GM19463 (cell line): ENCODE measurements around the gene BST1.
"Not testable (repeated sequence)": the region's sequence is repeated elsewhere in the genome, so short reads cannot be mapped to it uniquely, and the experiment has no call there.

Experiments
- ATAC-seq: cut with Tn5 transposase; IDR thresholded peaks from one replicate; pipeline ENCODE4 v1.9.1; 2021; ENCODE audit warnings: mild to moderate bottlenecking, moderate library complexity; ENCODE audit not compliant: unreplicated experiment

Gene BST1

GRCh38 chr4:15742083-15742582 lies 39.3 kb downstream of the BST1 start:
- no peak for ATAC-seq

GRCh38 chr4:15742637-15743036 lies 39.8 kb downstream of the BST1 start:
- ATAC-seq = no peak

GRCh38 chr4:15744016-15744545 lies 41.2 kb downstream of the BST1 start:
- no peak for ATAC-seq

- no peak for ATAC-seq
These were observed 43.2 kb downstream of the BST1 start for GRCh38 chr4:15746110-15746509.

- ATAC-seq = no peak
These were observed 46.1 kb downstream of the BST1 start for GRCh38 chr4:15749001-15749400.

GRCh38 chr4:15751153-15751552 lies 48.3 kb downstream of the BST1 start:
- no peak for ATAC-seq

GRCh38 chr4:15753081-15753480 lies 50.2 kb downstream of the BST1 start:
- ATAC-seq = no peak

- ATAC-seq = no peak
These were observed 50.9 kb downstream of the BST1 start for GRCh38 chr4:15753786-15754185.

- no peak for ATAC-seq
These were observed 51.5 kb downstream of the BST1 start for GRCh38 chr4:15754323-15754722.

- ATAC-seq = no peak
These were observed 52.7 kb downstream of the BST1 start for GRCh38 chr4:15755321-15756155.

- ATAC-seq = peak; percentile 82
These were observed 53.5 kb downstream of the BST1 start for GRCh38 chr4:15756361-15756861.

- ATAC-seq = no peak
These were observed 54.2 kb downstream of the BST1 start for GRCh38 chr4:15757054-15757453.

- no peak for ATAC-seq
These were observed 55.4 kb downstream of the BST1 start for GRCh38 chr4:15758294-15758693.

- not testable (repeated sequence) for ATAC-seq
These were observed 59.6 kb downstream of the BST1 start for GRCh38 chr4:15762460-15762859.

- no peak for ATAC-seq
These were observed 62.5 kb downstream of the BST1 start for GRCh38 chr4:15765391-15765790.

GRCh38 chr4:15765910-15766697 lies 63.2 kb downstream of the BST1 start:
- ATAC-seq = peak; percentile 78

- ATAC-seq = no peak
These were observed 64.0 kb downstream of the BST1 start for GRCh38 chr4:15766821-15767220.

- ATAC-seq = no peak
These were observed 66.3 kb downstream of the BST1 start for GRCh38 chr4:15769202-15769601.

- ATAC-seq = peak; percentile 88
These were observed 68.6 kb downstream of the BST1 start for GRCh38 chr4:15771216-15772058.

GRCh38 chr4:15774020-15774420 lies 71.2 kb downstream of the BST1 start:
- no peak for ATAC-seq
